Stomach (tissue), 4 donors: ENCODE measurements around the gene GBP2.

Source experiments
- EP300 ChIP-seq: sonication (generic); formaldehyde crosslinking; IDR thresholded peaks from one replicate; pipeline ENCODE4 v1.6.1; 2017; ENCODE audit warnings: antibody characterized with exemption
- POLR2A ChIP-seq, 4 donors: fragments of 450-650 bp; IDR thresholded peaks; one replicate each; pipeline ENCODE4 v1.6.1; 2016; ENCODE audit warnings: antibody characterized with exemption in 4 of 4, control low read depth in 2 of 4, mild to moderate bottlenecking in 1 of 4, moderate library complexity in 1 of 4
- POLR2AphosphoS5 ChIP-seq, 3 donors: sonication (generic); formaldehyde crosslinking; IDR thresholded peaks; one replicate each; pipeline ENCODE4 v1.6.1; 2016; ENCODE audit warnings: antibody characterized with exemption in 3 of 3
- TF ChIP-seq, protein P1 (sequence below), 7 experiments: fragments of 450-650 bp in 4 of 7; fragments of 200-600 bp in 3 of 7; sonication (generic) in 3 of 7; IDR thresholded peaks; one replicate each; pipeline ENCODE4 v1.5.1; 2016 to 2019; ENCODE audit warnings: antibody characterized with exemption in 7 of 7, control low read depth in 2 of 7, mild to moderate bottlenecking in 1 of 7

DNA sequence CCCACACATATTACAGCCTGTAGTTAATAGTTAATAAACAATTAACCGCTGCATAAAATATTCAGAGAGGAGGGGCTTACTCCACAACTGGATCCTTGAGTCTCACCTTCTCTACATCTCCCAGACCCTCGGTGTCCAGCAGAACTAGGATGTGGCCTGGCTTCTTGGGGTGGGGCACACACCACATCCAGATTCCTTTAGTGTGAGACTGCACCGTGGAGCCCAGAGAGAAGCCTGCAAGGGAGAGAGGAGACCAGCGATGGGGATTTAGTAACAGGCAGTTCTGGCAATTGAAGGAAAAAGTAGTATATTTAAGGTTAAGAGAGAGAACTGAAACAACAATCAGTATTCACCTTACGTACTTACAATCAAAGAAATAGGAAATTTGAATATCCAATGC lies 65.8 kb downstream of the GBP2 start:
- TF ChIP-seq POLR2AphosphoS5 (IDR thresholded peaks at IDR 0.05) (no peak), POLR2A (IDR thresholded peaks at IDR 0.05) (no peak), EP300 (no peak)
- TF ChIP-seq, protein P1, sequence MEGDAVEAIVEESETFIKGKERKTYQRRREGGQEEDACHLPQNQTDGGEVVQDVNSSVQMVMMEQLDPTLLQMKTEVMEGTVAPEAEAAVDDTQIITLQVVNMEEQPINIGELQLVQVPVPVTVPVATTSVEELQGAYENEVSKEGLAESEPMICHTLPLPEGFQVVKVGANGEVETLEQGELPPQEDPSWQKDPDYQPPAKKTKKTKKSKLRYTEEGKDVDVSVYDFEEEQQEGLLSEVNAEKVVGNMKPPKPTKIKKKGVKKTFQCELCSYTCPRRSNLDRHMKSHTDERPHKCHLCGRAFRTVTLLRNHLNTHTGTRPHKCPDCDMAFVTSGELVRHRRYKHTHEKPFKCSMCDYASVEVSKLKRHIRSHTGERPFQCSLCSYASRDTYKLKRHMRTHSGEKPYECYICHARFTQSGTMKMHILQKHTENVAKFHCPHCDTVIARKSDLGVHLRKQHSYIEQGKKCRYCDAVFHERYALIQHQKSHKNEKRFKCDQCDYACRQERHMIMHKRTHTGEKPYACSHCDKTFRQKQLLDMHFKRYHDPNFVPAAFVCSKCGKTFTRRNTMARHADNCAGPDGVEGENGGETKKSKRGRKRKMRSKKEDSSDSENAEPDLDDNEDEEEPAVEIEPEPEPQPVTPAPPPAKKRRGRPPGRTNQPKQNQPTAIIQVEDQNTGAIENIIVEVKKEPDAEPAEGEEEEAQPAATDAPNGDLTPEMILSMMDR (IDR thresholded peaks at IDR 0.05) = no peak
